Lower leg skin (tissue), 4 donors: ENCODE results near the gene MR1. TPM values are rescaled to one million over a fixed set of nuclear protein-coding genes. Genes with fewer than 3 reads are reported as not detected.

ENCODE experiments used
- DNase-seq, 2 donors: peaks; one replicate each; pipeline ENCODE4 v3.0.0-alpha.2; 2019; ENCODE audit warnings: low spot score in 2 of 2
- H3K4me3 ChIP-seq: fragments of 200-600 bp; sonication (generic); 2 replicates; pipeline ENCODE4 v1.5.1; 2017; ENCODE audit warnings: mild to moderate bottlenecking, low read depth; ENCODE audit not compliant: poor library complexity, severe bottlenecking
- POLR2A ChIP-seq, 2 donors: fragments of 450-650 bp; IDR thresholded peaks; one replicate each; pipeline ENCODE4 v1.6.1; 2016 to 2017; ENCODE audit warnings: antibody characterized with exemption in 2 of 2, mild to moderate bottlenecking in 1 of 2, moderate library complexity in 1 of 2
- WGBS, 2 donors: methylation state at CpG; one replicate each; pipeline ENCODE4 v1.1.5; 2018; 5-methylcytosine and 5-hydroxymethylcytosine counted together
- intact Hi-C: fragments of 100-400 bp; cut with DNase I; formaldehyde crosslinking; loops from one replicate; pipeline ENCODE4 v1.15.0; 2023; ENCODE audit warnings: low total_unique reads
- total RNA-seq, 4 donors: library from RNA; depleted of rRNA; stranded (reverse); fragments of >200 nt; gene quantifications; one replicate each; pipeline ENCODE4 v1.1.0, GENCODE V29; 2016
- TF ChIP-seq, protein P1 (sequence below), 3 donors: fragments of 450-650 bp; IDR thresholded peaks; one replicate each; pipeline ENCODE4 v1.5.1; 2016; ENCODE audit warnings: antibody characterized with exemption in 3 of 3, mild to moderate bottlenecking in 3 of 3, moderate library complexity in 2 of 3

The MR1 gene
- total RNA-seq, 4 donors from 2014 or later = 13.2 to 18.6 (median 16.3) TPM

DNA sequence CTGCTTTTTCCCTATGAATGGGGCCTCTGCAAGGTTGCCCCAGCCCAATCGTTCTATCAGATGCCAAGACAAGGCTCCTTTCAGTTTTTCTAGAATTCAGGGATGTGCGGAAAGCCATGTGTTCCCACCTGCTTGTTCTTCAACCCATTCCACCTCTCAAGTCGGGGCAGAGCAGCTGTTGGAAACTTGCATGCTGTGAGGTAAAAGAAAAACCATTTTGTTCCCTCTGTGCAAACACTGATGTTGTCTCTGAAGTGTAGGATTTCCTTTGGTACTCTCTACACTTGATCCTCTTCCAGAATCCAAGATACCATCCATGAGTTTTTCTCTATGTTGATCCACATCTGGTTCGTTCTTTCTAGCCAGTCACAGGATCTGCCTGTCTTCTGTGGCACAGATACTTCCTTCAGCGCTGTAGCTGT is 62.0 kb downstream of the MR1 start:
- intact Hi-C loops = no loop called here
- no peak for DNase-seq
- TF ChIP-seq POLR2A (IDR thresholded peaks at IDR 0.05) = no peak
- TF ChIP-seq, protein P1, sequence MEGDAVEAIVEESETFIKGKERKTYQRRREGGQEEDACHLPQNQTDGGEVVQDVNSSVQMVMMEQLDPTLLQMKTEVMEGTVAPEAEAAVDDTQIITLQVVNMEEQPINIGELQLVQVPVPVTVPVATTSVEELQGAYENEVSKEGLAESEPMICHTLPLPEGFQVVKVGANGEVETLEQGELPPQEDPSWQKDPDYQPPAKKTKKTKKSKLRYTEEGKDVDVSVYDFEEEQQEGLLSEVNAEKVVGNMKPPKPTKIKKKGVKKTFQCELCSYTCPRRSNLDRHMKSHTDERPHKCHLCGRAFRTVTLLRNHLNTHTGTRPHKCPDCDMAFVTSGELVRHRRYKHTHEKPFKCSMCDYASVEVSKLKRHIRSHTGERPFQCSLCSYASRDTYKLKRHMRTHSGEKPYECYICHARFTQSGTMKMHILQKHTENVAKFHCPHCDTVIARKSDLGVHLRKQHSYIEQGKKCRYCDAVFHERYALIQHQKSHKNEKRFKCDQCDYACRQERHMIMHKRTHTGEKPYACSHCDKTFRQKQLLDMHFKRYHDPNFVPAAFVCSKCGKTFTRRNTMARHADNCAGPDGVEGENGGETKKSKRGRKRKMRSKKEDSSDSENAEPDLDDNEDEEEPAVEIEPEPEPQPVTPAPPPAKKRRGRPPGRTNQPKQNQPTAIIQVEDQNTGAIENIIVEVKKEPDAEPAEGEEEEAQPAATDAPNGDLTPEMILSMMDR (IDR thresholded peaks at IDR 0.05) = no peak
- no peak overlapping the region for H3K4me3 ChIP-seq
- 72 to 75% methylated on average over 5 of the region's 5 CpGs for WGBS, 2 donors

GRCh38 chr1:181097242-181097641 is 63.5 kb downstream of the MR1 start:
- DNase-seq = no peak
- H3K4me3 ChIP-seq = no peak overlapping the region
- WGBS, 2 donors = 62 to 64% methylated on average over 7 of the region's 7 CpGs
- intact Hi-C loops = no loop called here
- TF ChIP-seq, protein P1 (IDR thresholded peaks at IDR 0.05) = no peak
- TF ChIP-seq POLR2A (IDR thresholded peaks at IDR 0.05) = no peak

DNA sequence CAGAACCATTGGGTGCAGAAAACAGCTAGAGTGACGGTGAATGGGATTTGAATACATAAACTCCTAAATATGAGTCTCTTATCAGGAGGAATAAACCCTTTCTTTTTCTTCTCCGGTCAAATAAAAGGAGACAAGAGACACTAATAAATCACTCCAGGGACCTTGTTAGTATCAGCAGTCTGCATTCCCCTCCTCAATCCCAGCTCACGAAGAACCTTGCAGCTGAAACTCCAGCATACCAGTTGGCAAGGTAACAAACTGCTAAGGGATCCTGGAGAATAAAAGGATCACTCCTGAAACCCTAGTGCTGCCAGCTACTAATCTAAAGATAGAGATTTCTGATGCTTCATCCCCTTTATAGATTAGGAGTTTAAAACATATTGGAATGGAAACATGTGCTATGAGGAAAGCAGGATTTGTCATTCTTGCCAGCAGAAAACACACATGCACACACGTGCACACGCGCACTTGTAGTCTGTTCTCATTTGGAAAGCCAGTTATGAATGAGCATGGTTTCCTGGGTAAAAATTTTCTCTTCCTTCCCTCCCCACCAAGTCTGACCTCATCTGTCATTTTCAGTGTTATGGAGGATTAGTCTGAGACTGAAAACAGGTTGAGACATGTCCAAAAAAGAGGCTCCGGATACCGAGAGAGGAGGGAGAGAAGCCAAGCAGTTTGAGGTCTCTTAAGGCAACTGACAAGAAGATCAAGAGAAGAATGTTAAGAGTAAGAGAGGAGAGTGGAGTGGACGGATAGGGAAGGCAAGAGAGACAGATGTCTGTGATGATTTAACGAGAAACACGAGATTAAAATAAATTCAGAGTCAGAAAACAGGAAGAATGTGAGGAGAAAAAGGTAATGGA is 65.6 kb downstream of the MR1 start:
- WGBS, 2 donors = 16 to 25% methylated on average over 11 of the region's 11 CpGs
- intact Hi-C loops = no loop called here
- H3K4me3 ChIP-seq = no peak overlapping the region
- DNase-seq = no peak
- TF ChIP-seq, protein P1 (IDR thresholded peaks at IDR 0.05) = no peak
- no peak for TF ChIP-seq POLR2A (IDR thresholded peaks at IDR 0.05)

- H3K4me3 ChIP-seq = no peak overlapping the region
- 35 to 41% methylated on average over 10 of the region's 10 CpGs for WGBS, 2 donors
- TF ChIP-seq POLR2A (IDR thresholded peaks at IDR 0.05) = no peak
- TF ChIP-seq, protein P1 (IDR thresholded peaks at IDR 0.05) = no peak
- intact Hi-C loops = no loop called here
- DNase-seq = no peak
These were observed 66.5 kb downstream of the MR1 start for GRCh38 chr1:181100015-181100905.

- 88 to 90% methylated on average over 4 of the region's 4 CpGs for WGBS, 2 donors
- no peak for DNase-seq
- H3K4me3 ChIP-seq = no peak overlapping the region
- intact Hi-C loops = no loop called here
- TF ChIP-seq, protein P1 (IDR thresholded peaks at IDR 0.05) = no peak
- TF ChIP-seq POLR2A (IDR thresholded peaks at IDR 0.05) = no peak
These were observed 67.2 kb downstream of the MR1 start for GRCh38 chr1:181100934-181101333.
